Calu3 (cell line): ENCODE data around the gene PI4KA. TPM values are rescaled to one million over a fixed set of nuclear protein-coding genes. Genes with fewer than 3 reads are reported as not detected.
A peak's percentile ranks its signal among the peaks of the same experiment; 100 is the strongest.

Experiments used
- BruUV-seq: library from RNA; stranded (reverse); fragments of 400-500 nt; replicated peaks from 2 replicates; lab custom pipeline; 2021; lab: Mats Ljungman, UMichigan
- CTCF ChIA-PET: fragments of 300-600 bp; sonication (Branson Sonifier 250); formaldehyde crosslinking; loops from one replicate; lab custom pipeline; 2022; ENCODE audit warnings: antibody characterized with exemption; lab: Charles Lee
- DNase-seq: peaks from one replicate; pipeline ENCODE4 v3.0.0; 2022
- H3K27ac Mint-ChIP-seq: one replicate; pipeline ENCODE4 v1.8.0; 2022; ENCODE audit warnings: mixed read lengths; ENCODE audit not compliant: unreplicated experiment
- H3K27me3 Mint-ChIP-seq: one replicate; pipeline ENCODE4 v1.8.0; 2022; ENCODE audit warnings: mixed read lengths; ENCODE audit not compliant: unreplicated experiment
- H3K36me3 Mint-ChIP-seq: one replicate; pipeline ENCODE4 v1.8.0; 2022; ENCODE audit warnings: mild to moderate bottlenecking, moderate library complexity, mixed read lengths; ENCODE audit not compliant: insufficient read depth, unreplicated experiment
- H3K4me1 Mint-ChIP-seq: one replicate; pipeline ENCODE4 v1.8.0; 2022; ENCODE audit warnings: mild to moderate bottlenecking, low read depth, mixed read lengths; ENCODE audit not compliant: unreplicated experiment
- H3K4me3 Mint-ChIP-seq: one replicate; pipeline ENCODE4 v1.8.0; 2022; ENCODE audit warnings: mild to moderate bottlenecking, low read depth, moderate library complexity, mixed read lengths; ENCODE audit not compliant: unreplicated experiment
- H3K9me3 Mint-ChIP-seq: one replicate; pipeline ENCODE4 v1.8.0; 2022; ENCODE audit warnings: low read depth, mixed read lengths; ENCODE audit not compliant: unreplicated experiment
- intact Hi-C: fragments of 100-400 bp; cut with micrococcal nuclease; formaldehyde crosslinking; loops from one replicate; pipeline ENCODE4 v1.10.0; 2022; ENCODE audit not compliant: unreplicated experiment
- total RNA-seq: library from RNA; stranded (reverse); gene quantifications from 2 replicates; pipeline ENCODE4 v1.2.3, GENCODE V29; 2022
- TF ChIP-seq, protein P1 (sequence below): fragments of 200-600 bp; IDR thresholded peaks from one replicate; pipeline ENCODE4 v1.8.0; 2022; ENCODE audit warnings: antibody characterized with exemption; ENCODE audit not compliant: unreplicated experiment

The PI4KA gene
- total RNA-seq, 1 experiment from 2014 or later = 77.9 TPM

DNA sequence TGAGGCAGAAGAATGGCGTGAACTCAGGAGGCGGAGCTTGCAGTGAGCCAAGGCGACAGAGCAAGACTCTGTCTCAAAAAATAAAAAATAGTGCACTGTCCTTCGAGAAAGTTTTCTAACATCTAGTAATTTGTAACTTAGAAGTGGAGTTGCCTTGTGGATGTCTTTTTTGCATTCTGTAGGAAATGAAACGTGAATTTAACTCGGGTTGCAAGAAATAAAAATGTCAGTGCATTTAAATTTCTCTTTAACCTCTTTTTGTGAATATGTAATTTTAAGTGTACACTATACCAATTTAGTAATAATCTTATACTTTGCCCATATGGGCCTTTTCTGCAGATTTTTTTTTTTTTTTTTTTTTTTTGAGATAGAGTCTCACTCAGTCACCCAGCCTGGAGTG, 32.4 kb upstream of the PI4KA start:
- H3K27me3 Mint-ChIP-seq = no peaks in the 10 kb centered on the region
- CTCF ChIA-PET = interaction anchor here (0.7 kb wide), 1 partner anchor 14 kb away, joined by 5 read pairs; no protein-coding TSS in a partner anchor
- peaks cover 2% of the 10 kb centered on the region for H3K4me1 Mint-ChIP-seq
- intact Hi-C loops = no loop called here
- H3K4me3 Mint-ChIP-seq = no peak overlapping the region
- no peak overlapping the region for H3K27ac Mint-ChIP-seq
- H3K36me3 Mint-ChIP-seq = peaks cover 8% of the 10 kb centered on the region
- no peaks in the 10 kb centered on the region for H3K9me3 Mint-ChIP-seq
- no TSS peak for BruUV-seq
- no peak for DNase-seq
- TF ChIP-seq, protein P1, sequence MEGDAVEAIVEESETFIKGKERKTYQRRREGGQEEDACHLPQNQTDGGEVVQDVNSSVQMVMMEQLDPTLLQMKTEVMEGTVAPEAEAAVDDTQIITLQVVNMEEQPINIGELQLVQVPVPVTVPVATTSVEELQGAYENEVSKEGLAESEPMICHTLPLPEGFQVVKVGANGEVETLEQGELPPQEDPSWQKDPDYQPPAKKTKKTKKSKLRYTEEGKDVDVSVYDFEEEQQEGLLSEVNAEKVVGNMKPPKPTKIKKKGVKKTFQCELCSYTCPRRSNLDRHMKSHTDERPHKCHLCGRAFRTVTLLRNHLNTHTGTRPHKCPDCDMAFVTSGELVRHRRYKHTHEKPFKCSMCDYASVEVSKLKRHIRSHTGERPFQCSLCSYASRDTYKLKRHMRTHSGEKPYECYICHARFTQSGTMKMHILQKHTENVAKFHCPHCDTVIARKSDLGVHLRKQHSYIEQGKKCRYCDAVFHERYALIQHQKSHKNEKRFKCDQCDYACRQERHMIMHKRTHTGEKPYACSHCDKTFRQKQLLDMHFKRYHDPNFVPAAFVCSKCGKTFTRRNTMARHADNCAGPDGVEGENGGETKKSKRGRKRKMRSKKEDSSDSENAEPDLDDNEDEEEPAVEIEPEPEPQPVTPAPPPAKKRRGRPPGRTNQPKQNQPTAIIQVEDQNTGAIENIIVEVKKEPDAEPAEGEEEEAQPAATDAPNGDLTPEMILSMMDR = no peak

DNA sequence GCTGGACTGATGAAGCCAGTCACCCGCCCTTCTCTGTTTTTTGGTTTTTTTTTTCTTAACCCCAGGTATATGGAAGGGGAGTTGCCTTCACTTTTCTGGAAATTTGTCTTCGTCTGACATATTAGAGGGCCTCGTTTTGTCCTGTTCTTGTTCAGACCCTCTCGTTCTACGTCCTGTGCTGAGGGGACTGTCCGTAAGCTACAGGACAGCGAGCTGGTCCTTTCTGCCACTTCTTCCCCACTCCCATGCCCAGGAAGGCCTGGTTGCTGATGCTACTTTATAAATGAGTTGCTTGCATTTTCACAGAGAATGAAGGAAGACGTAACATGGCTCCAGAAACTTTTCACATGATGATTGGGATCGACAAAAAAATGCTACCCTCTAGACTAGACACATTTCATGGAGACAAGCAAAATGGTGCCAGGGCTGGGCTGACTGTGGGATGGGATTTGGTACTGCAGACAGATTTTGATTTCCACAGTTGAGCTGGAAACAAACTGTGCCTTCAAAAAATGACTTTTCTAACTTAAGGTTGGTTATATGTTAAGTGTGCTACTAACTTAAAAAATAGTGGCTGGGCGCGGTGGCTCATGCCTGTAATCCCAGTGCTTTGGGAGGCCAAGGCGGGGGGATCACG, 31.4 kb upstream of the PI4KA start:
- H3K9me3 Mint-ChIP-seq = no peaks in the 10 kb centered on the region

GRCh38 chr22:20889025-20889704, 30.6 kb upstream of the PI4KA start:
- TF ChIP-seq, protein P1 = no peak
- Mint-ChIP-seq H3K9me3 (no peaks in the 10 kb centered on the region), H3K4me3 (no peak overlapping the region), H3K27ac (no peak overlapping the region), H3K4me1 (peaks cover 12% of the 10 kb centered on the region), H3K36me3 (peaks cover 13% of the 10 kb centered on the region), H3K27me3 (no peaks in the 10 kb centered on the region)
- intact Hi-C loops = no loop called here
- CTCF ChIA-PET = interaction anchor here (0.6 kb wide), 1 partner anchor 150 kb away, joined by 3 read pairs; no protein-coding TSS in a partner anchor
- DNase-seq = no peak
- BruUV-seq = TSS peak; percentile 31

More for the DNA sequence above, 31.4 kb upstream of the PI4KA start:
- no peaks in the 10 kb centered on the region for H3K27me3 Mint-ChIP-seq
- H3K27ac Mint-ChIP-seq = no peak overlapping the region
- CTCF ChIA-PET = interaction anchor here (0.6 kb wide), 1 partner anchor 151 kb away, joined by 3 read pairs; no protein-coding TSS in a partner anchor
- TF ChIP-seq, protein P1 = no peak
- peaks cover 11% of the 10 kb centered on the region for H3K4me1 Mint-ChIP-seq
- no TSS peak for BruUV-seq
- intact Hi-C loops = no loop called here
- peaks cover 13% of the 10 kb centered on the region for H3K36me3 Mint-ChIP-seq
- H3K4me3 Mint-ChIP-seq = no peak overlapping the region
- no peak for DNase-seq

GRCh38 chr22:20887375-20887774, 28.8 kb upstream of the PI4KA start:
- CTCF ChIA-PET = no interaction called here
- intact Hi-C loops = no loop called here
- DNase-seq = no peak
- Mint-ChIP-seq H3K4me1 (peaks cover 12% of the 10 kb centered on the region), H3K9me3 (no peaks in the 10 kb centered on the region), H3K36me3 (peaks cover 16% of the 10 kb centered on the region), H3K27me3 (no peaks in the 10 kb centered on the region), H3K27ac (no peak overlapping the region), H3K4me3 (no peak overlapping the region)
- BruUV-seq = no TSS peak
- TF ChIP-seq, protein P1 = no peak
